Astrocyte of the cerebellum (primary cell): Measurements from ENCODE around the gene ZNF831.

Experiments
- DNase-seq: peaks from one replicate; pipeline ENCODE4 v3.0.0-alpha.2; 2011; ENCODE audit warnings: low read depth
- H3K4me3 ChIP-seq: 2 replicates; pipeline ENCODE4 v1.5.1; 2011; ENCODE audit warnings: mild to moderate bottlenecking, low read depth, low read length, moderate library complexity
- in situ Hi-C: cut with HindIII; loops from 2 replicates; pipeline ENCODE4 v1.10.0; 2017; ENCODE audit warnings: low sequenced_read_pairs
- TF ChIP-seq, protein P1 (sequence below): IDR thresholded peaks from 2 replicates; pipeline ENCODE4 v1.5.1; 2012; ENCODE audit warnings: low read length, low read depth, moderate library complexity, mild to moderate bottlenecking; ENCODE audit errors: missing control alignments

ZNF831 gene

DNA sequence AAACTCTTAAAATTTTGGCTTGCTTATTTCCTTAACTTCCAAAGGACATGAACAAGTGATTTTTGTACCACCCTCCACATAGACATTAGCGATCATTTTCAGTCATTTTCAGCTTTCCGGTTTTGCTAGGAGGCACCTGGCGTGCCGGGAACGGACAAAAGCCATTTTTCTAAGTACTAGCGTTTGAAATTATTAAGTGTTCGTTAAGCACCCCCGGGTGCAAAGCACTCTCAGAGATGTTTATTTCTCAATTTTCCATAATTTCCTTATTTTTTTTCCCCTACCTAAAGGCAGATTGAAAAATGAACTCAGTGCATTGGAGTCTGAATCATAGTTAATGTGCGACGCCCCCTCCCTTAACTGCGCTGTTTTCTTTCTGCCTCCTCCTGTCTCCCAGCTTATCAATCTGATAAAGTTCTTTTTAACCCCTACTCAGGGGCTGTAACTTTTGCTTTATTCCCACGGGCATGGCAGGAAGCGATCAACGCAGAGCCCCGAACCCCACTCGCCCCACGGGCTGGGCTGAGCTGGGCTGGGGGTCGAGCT is 58.2 kb downstream of the ZNF831 start:
- no peak for DNase-seq
- in situ Hi-C loops: no loop called here
- TF ChIP-seq, protein P1, sequence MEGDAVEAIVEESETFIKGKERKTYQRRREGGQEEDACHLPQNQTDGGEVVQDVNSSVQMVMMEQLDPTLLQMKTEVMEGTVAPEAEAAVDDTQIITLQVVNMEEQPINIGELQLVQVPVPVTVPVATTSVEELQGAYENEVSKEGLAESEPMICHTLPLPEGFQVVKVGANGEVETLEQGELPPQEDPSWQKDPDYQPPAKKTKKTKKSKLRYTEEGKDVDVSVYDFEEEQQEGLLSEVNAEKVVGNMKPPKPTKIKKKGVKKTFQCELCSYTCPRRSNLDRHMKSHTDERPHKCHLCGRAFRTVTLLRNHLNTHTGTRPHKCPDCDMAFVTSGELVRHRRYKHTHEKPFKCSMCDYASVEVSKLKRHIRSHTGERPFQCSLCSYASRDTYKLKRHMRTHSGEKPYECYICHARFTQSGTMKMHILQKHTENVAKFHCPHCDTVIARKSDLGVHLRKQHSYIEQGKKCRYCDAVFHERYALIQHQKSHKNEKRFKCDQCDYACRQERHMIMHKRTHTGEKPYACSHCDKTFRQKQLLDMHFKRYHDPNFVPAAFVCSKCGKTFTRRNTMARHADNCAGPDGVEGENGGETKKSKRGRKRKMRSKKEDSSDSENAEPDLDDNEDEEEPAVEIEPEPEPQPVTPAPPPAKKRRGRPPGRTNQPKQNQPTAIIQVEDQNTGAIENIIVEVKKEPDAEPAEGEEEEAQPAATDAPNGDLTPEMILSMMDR: no peak
- peak overlapping the region; percentile 39 for H3K4me3 ChIP-seq

GRCh38 chr20:59222253-59223181 is 58.9 kb downstream of the ZNF831 start:
- TF ChIP-seq, protein P1: peak; percentile 96
- DNase-seq: peak; percentile 31
- H3K4me3 ChIP-seq: peak overlapping the region; percentile 39
- in situ Hi-C loops: no loop called here

DNA sequence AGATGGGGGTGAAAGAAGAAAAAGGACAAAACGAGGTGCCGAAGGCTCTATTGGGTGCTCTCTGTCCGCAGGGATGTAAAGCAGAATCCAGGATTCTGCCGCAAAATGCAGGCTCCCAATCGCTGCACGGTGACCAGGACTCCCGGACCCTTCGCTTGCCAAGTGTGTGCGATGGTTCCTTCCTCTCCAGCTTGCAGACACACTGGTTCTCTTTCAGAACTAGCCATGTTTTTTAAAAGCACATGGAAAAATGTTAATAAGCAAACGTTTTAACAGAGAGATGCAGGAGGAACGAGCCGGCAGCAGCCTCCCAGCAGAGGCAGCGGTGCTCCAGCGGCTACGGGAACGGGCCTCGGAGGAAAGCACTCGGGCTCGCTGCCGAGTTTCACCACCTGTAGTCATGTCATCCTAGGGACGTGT is 59.6 kb downstream of the ZNF831 start:
- in situ Hi-C loops: no loop called here
- no peak overlapping the region for H3K4me3 ChIP-seq
- TF ChIP-seq, protein P1: no peak
- DNase-seq: no peak

DNA sequence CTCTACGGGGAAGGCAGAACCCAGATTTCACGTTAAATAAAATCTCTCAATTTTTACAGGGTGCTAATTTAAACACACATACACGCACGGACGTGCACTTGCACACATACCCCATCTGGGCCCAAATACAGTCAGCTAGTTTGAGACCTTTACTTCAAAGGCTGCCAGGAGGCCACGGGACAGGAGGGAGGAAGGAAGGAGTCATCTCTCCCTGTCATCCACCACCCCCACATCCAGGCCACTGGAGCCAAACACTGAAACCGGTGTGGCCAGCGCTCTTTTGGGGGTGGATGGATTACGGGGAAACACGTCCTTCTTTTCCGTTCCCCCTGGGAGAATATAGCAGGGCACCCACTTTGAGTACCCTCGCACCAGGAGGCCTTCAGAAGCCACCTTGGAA is 60.1 kb downstream of the ZNF831 start:
- no peak overlapping the region for H3K4me3 ChIP-seq
- in situ Hi-C loops: no loop called here
- TF ChIP-seq, protein P1: no peak
- DNase-seq: no peak

- in situ Hi-C loops: no loop called here
- no peak overlapping the region for H3K4me3 ChIP-seq
- TF ChIP-seq, protein P1: no peak
- DNase-seq: no peak
Measured at GRCh38 chr20:59224236-59224635, 60.6 kb downstream of the ZNF831 start.

DNA sequence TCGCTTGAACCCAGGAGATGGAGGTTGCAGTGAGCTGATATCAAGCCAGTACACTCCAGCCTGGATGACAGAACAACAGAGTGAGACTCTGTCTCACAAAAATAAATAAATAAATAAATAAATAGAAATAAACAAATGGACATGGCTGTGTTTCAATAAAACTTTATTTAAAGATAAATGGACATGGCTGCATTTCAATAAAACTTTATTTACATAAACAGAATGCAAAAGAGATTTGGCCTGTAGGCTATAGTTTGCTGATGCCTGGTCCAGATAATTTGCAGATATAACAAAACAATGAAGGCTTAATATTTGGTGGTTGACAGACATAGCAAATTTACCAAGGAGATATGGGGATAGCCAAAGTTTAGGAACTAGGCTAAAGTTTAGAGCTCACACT is 66.8 kb downstream of the ZNF831 start:
- in situ Hi-C loops: no loop called here
- TF ChIP-seq, protein P1: no peak
- no peak for DNase-seq
- H3K4me3 ChIP-seq: no peak overlapping the region
